Upper lobe of right lung (tissue), 1 donor: Measurements from ENCODE around the gene CCDC178. TPM values are rescaled to one million over a fixed set of nuclear protein-coding genes. Genes with fewer than 3 reads are reported as not detected.

Source experiments
- ATAC-seq: fragments of 200-7000 bp; cut with Tn5 transposase; one replicate; pipeline ENCODE4 v1.9.1; 2020; ENCODE audit warnings: mild to moderate bottlenecking, moderate library complexity
- DNase-seq: peaks from one replicate; pipeline ENCODE4 v3.0.0-alpha.2; 2020
- H3K27ac ChIP-seq: fragments of 200-600 bp; one replicate; pipeline ENCODE4 v1.8.0; 2022
- H3K27me3 ChIP-seq: fragments of 200-600 bp; one replicate; pipeline ENCODE4 v1.8.0; 2022; ENCODE audit warnings: mild to moderate bottlenecking
- H3K36me3 ChIP-seq: fragments of 200-600 bp; one replicate; pipeline ENCODE4 v1.8.0; 2022
- H3K4me1 ChIP-seq: fragments of 200-600 bp; one replicate; pipeline ENCODE4 v1.8.0; 2022
- H3K4me3 ChIP-seq: fragments of 200-600 bp; one replicate; pipeline ENCODE4 v1.8.0; 2022; ENCODE audit warnings: mild to moderate bottlenecking
- H3K9me3 ChIP-seq: fragments of 200-600 bp; one replicate; pipeline ENCODE4 v1.8.0; 2022
- intact Hi-C: fragments of 100-400 bp; cut with DNase I; formaldehyde crosslinking; loops from one replicate; pipeline ENCODE4 v1.11.0; 2022
- total RNA-seq: library from RNA; stranded (reverse); fragmentation: NEBNext Ultra II Directional; extraction: Animal tissue kit (Norgen Biotek cat#: 25700); gene quantifications from one replicate; pipeline ENCODE4 v1.2.1, GENCODE V29; 2021
- TF ChIP-seq, protein P1 (sequence below): fragments of 200-600 bp; IDR thresholded peaks from one replicate; pipeline ENCODE4 v1.8.0; 2022; ENCODE audit warnings: antibody characterized with exemption
- donor health status: DM: no; HTN: yes; CAD: no; lungs with severe emphysema.

Gene CCDC178
- total RNA-seq, 1 donor from 2014 or later: 2.5 TPM

DNA sequence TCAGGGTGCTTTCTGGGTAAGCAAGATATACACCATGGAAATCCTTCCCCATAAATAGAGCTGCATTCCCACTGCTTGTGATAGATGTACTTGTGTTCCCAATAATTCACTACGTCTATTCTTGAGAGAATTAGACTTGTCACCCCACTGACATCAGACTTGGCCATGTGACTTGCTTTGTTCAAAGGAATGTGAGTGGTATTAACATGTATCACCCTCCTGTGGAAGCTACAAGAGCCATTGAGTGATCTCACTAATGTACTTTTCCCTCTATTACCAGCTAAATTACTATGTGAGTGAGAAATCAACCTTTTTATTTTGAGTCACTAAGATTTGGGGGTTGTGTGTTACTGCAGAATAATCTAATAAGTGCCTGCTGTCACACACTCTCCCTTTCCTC, 176.0 kb downstream of the CCDC178 start:
- H3K36me3 ChIP-seq: no peaks in the 10 kb centered on the region
- no peaks in the 10 kb centered on the region for H3K9me3 ChIP-seq
- no peaks in the 10 kb centered on the region for H3K27me3 ChIP-seq
- H3K27ac ChIP-seq: no peak overlapping the region
- H3K4me1 ChIP-seq: no peaks in the 10 kb centered on the region
- ATAC-seq: no peak
- no peak overlapping the region for H3K4me3 ChIP-seq
- intact Hi-C loops: no loop called here
- TF ChIP-seq, protein P1, sequence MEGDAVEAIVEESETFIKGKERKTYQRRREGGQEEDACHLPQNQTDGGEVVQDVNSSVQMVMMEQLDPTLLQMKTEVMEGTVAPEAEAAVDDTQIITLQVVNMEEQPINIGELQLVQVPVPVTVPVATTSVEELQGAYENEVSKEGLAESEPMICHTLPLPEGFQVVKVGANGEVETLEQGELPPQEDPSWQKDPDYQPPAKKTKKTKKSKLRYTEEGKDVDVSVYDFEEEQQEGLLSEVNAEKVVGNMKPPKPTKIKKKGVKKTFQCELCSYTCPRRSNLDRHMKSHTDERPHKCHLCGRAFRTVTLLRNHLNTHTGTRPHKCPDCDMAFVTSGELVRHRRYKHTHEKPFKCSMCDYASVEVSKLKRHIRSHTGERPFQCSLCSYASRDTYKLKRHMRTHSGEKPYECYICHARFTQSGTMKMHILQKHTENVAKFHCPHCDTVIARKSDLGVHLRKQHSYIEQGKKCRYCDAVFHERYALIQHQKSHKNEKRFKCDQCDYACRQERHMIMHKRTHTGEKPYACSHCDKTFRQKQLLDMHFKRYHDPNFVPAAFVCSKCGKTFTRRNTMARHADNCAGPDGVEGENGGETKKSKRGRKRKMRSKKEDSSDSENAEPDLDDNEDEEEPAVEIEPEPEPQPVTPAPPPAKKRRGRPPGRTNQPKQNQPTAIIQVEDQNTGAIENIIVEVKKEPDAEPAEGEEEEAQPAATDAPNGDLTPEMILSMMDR: no peak
- no peak for DNase-seq

DNA sequence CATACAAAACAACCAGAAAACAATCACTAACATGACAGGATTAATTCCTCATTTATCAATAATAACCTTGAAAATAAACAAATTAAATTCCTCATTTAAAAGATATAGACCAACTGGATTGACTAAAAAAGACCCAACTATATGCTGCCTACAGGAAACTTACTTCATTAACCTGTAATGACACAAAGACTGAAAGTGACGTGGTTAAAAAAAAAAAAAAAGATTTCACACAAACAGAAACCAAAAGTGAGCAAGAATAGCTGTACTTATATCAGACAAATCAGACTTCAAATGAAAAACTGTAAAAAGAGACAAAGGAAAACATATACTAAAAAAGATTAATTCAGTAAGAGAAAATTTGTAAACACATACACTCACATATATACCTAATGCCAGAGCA, 201.2 kb downstream of the CCDC178 start:
- Histone ChIP-seq H3K36me3 (no peaks in the 10 kb centered on the region), H3K27ac (no peak overlapping the region), H3K27me3 (no peaks in the 10 kb centered on the region), H3K4me3 (no peak overlapping the region), H3K9me3 (no peaks in the 10 kb centered on the region), H3K4me1 (no peaks in the 10 kb centered on the region)
- DNase-seq (no peak), ATAC-seq (no peak)
- intact Hi-C loops: no loop called here
- TF ChIP-seq, protein P1: no peak

DNA sequence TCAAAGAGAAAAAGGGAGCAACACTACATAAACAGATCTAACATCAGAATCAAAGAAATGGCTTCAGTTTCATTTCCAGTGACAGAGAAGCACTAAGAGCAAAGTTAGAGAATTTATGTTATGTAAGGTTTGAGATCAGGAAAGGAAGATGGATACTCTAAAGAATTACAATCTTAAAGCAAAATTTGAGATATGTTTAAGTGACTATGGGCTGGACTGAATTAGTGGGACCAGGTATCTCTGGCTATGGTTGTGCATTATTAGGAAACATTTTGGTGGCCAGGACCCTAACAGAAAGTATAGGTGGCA, 208.2 kb downstream of the CCDC178 start:
- TF ChIP-seq, protein P1: no peak
- Histone ChIP-seq H3K27me3 (no peaks in the 10 kb centered on the region), H3K4me1 (no peaks in the 10 kb centered on the region), H3K27ac (no peak overlapping the region), H3K36me3 (no peaks in the 10 kb centered on the region), H3K9me3 (no peaks in the 10 kb centered on the region), H3K4me3 (no peak overlapping the region)
- DNase-seq (no peak), ATAC-seq (no peak)
- intact Hi-C loops: no loop called here

DNA sequence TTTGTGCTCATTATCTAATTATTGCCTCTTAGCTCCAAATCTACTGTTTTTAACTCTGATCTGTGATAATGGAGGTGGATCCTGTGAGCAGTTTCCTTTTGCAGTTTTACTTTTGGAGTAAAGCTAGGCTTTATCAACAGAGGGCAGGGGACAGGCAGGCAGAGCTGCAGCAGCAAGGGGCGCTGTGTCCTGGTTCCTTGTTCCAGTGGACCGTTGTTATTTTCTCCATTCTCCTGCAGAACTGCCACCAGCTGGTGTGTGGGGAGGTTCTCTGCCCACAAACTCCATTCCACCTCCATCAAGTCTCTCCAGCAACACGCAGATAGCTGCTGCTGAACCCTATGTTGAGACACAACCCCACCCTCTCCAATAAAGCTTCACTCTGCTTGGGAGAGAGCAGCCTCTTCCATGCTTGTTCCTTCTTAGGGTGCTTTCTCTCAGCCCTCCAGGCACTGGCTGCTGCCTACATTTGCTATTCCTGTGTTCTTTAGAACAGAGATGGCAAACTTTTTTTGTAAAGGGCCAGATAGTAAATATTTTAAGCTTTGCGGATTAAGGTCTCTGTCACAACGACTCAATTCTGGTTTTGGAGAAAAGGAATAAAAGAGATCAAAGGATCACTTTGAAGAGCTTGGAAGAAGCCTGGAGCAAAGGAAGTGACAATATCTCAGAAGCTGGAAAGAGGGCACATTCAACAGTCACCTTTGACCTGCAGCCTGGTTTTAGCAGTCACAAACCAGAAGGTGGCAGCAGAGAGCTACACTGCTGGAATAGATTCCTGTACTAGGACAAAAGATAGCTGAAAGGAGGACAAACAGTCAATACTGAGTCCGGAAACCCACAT, 208.8 kb downstream of the CCDC178 start:
- no peaks in the 10 kb centered on the region for H3K27me3 ChIP-seq
- H3K27ac ChIP-seq: no peak overlapping the region
- intact Hi-C loops: no loop called here
- TF ChIP-seq, protein P1: peak; percentile 83
- ATAC-seq (peak; percentile 86), DNase-seq (peak; percentile 48)
- H3K4me1 ChIP-seq: no peaks in the 10 kb centered on the region
- no peak overlapping the region for H3K4me3 ChIP-seq
- H3K9me3 ChIP-seq: no peaks in the 10 kb centered on the region
- H3K36me3 ChIP-seq: no peaks in the 10 kb centered on the region

DNA sequence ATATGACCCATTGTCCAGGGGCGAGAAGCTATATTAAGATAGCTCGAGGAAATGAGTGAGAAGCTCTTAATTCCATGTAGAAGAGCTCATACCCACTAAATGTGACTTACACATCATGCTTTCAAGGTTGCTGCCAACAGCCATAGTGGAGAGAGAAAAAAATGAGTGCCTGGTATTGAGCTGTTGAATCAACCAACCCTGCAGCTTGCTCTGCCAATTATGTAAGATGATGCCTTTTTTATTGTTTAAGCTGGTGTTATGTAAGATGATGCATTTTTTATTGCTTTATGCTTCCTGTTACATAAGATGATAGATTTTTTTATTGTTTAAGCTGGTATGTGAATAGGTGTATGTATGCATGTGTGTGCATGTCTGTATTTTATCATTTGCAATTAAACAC, 228.2 kb downstream of the CCDC178 start:
- Histone ChIP-seq H3K4me3 (no peak overlapping the region), H3K27me3 (no peaks in the 10 kb centered on the region), H3K9me3 (no peaks in the 10 kb centered on the region), H3K36me3 (no peaks in the 10 kb centered on the region), H3K27ac (no peak overlapping the region), H3K4me1 (no peaks in the 10 kb centered on the region)
- DNase-seq (no peak), ATAC-seq (no peak)
- TF ChIP-seq, protein P1: no peak
- intact Hi-C loops: no loop called here
